Measurements from ENCODE around the gene NFIC. TPM values are rescaled to one million over a fixed set of nuclear protein-coding genes. Genes with fewer than 3 reads are reported as not detected.
"Not testable (repeated sequence)": the region's sequence is repeated elsewhere in the genome, so short reads cannot be mapped to it uniquely, and the experiment has no call there.

The NFIC gene
- total RNA-seq, 1 donor from 2014 or later, result 1.2 TPM

GRCh38 chr19:3370214-3370720 lies 3.9 kb downstream of the NFIC start:
- FAIRE-seq (no peak), DNase-seq (ENCODE audit: low spot score in 2 of 2) (no peak)

GRCh38 chr19:3370728-3371591 lies 4.6 kb downstream of the NFIC start:
- DNase-seq (ENCODE audit: low spot score in 2 of 2), result no peak
- FAIRE-seq, result no peak

GRCh38 chr19:3372413-3372812 lies 6.0 kb downstream of the NFIC start:
- no peak for FAIRE-seq
- DNase-seq (ENCODE audit: low spot score in 2 of 2), result no peak

GRCh38 chr19:3373971-3374368 lies 7.6 kb downstream of the NFIC start:
- no peak for FAIRE-seq
- no peak for DNase-seq (ENCODE audit: low spot score in 2 of 2)

- DNase-seq (ENCODE audit: low spot score in 2 of 2) (no peak), FAIRE-seq (no peak)
Measured at GRCh38 chr19:3374369-3375112, 8.2 kb downstream of the NFIC start.

- FAIRE-seq, result no peak
Measured at GRCh38 chr19:3375221-3376090, 9.1 kb downstream of the NFIC start.

GRCh38 chr19:3376091-3376455 lies 9.7 kb downstream of the NFIC start:
- DNase-seq (ENCODE audit: low spot score in 2 of 2); FAIRE-seq: not testable (repeated sequence)

More at GRCh38 chr19:3375221-3376090, 9.1 kb downstream of the NFIC start:
- peak; percentile 77 for DNase-seq (ENCODE audit: low spot score in 2 of 2)

GRCh38 chr19:3378352-3379150 lies 12.2 kb downstream of the NFIC start:
- no peak for DNase-seq (ENCODE audit: low spot score in 2 of 2)
- no peak for FAIRE-seq

- no peak for FAIRE-seq
- DNase-seq (ENCODE audit: low spot score in 2 of 2), result no peak
Measured at GRCh38 chr19:3380829-3381228, 14.4 kb downstream of the NFIC start.

GRCh38 chr19:3381701-3382372 lies 15.5 kb downstream of the NFIC start:
- FAIRE-seq (no peak), DNase-seq (ENCODE audit: low spot score in 2 of 2) (no peak)

- FAIRE-seq, result no peak
- DNase-seq (ENCODE audit: low spot score in 2 of 2), result no peak
Measured at GRCh38 chr19:3382460-3383100, 16.2 kb downstream of the NFIC start.

- no peak for DNase-seq (ENCODE audit: low spot score in 2 of 2)
- no peak for FAIRE-seq
Measured at GRCh38 chr19:3383121-3383722, 16.8 kb downstream of the NFIC start.

GRCh38 chr19:3386447-3387234 lies 20.3 kb downstream of the NFIC start:
- DNase-seq (ENCODE audit: low spot score in 2 of 2) (no peak), FAIRE-seq (no peak)

GRCh38 chr19:3387645-3388589 lies 21.5 kb downstream of the NFIC start:
- peak; percentile 93 to 94 for DNase-seq (ENCODE audit: low spot score in 2 of 2)
- FAIRE-seq, result no peak

GRCh38 chr19:3389446-3389778 lies 23.0 kb downstream of the NFIC start:
- FAIRE-seq (no peak), DNase-seq (ENCODE audit: low spot score in 2 of 2) (no peak)

GRCh38 chr19:3389876-3390371 lies 23.5 kb downstream of the NFIC start:
- no peak for DNase-seq (ENCODE audit: low spot score in 2 of 2)
- FAIRE-seq, result no peak

Measured in frontal cortex (tissue), 4 donors.